Transverse colon (tissue), 4 donors: ENCODE results near the gene KLHL18. TPM values are rescaled to one million over a fixed set of nuclear protein-coding genes. Genes with fewer than 3 reads are reported as not detected.

ENCODE experiments used
- DNase-seq: peaks from one replicate; pipeline ENCODE4 v3.0.0-alpha.2; 2019
- H3K27ac ChIP-seq, 4 donors: fragments of 200-600 bp; sonication (generic); 2 replicates each; pipeline ENCODE4 v1.5.1; 2016 to 2018; ENCODE audit warnings: inconsistent platforms in 4 of 4
- H3K27me3 ChIP-seq: fragments of 200-600 bp; sonication (generic); 2 replicates; pipeline ENCODE4 v1.5.1; 2017; ENCODE audit warnings: inconsistent platforms
- H3K36me3 ChIP-seq, 4 donors: fragments of 200-600 bp; sonication (generic); 2 replicates each; pipeline ENCODE4 v1.5.1; 2017 to 2019; ENCODE audit warnings: inconsistent platforms in 4 of 4
- H3K4me1 ChIP-seq, 4 donors: fragments of 200-600 bp; sonication (generic); 2 replicates each; pipeline ENCODE4 v1.5.1; 2017 to 2020; ENCODE audit warnings: inconsistent platforms in 4 of 4
- H3K4me3 ChIP-seq, 4 donors: fragments of 200-600 bp; sonication (generic); 1 replicate in 1 of 4; 2 replicates in 3 of 4; pipeline versions ENCODE4 v1.5.1 to v1.6.1; 2017 to 2019; ENCODE audit warnings: inconsistent platforms in 4 of 4
- H3K9me3 ChIP-seq, 2 donors: fragments of 200-600 bp; sonication (generic); 2 replicates each; pipeline ENCODE4 v1.5.1; 2017 to 2019; ENCODE audit warnings: inconsistent platforms in 2 of 2
- CTCF ChIP-seq, 5 experiments: fragments of 200-600 bp in 3 of 5; fragments of 450-650 bp in 2 of 5; sonication (generic) in 3 of 5; IDR thresholded peaks; 1 replicate in 2 of 5; 2 replicates in 3 of 5; pipeline ENCODE4 v1.5.1; 2016 to 2017; ENCODE audit warnings: antibody characterized with exemption in 5 of 5, inconsistent platforms in 3 of 5, mild to moderate bottlenecking in 2 of 5, moderate library complexity in 1 of 5
- EP300 ChIP-seq: sonication (generic); formaldehyde crosslinking; IDR thresholded peaks from one replicate; pipeline ENCODE4 v1.6.1; 2017; ENCODE audit warnings: antibody characterized with exemption, low read depth
- POLR2A ChIP-seq: fragments of 450-650 bp; IDR thresholded peaks from one replicate; pipeline ENCODE4 v1.6.1; 2016; ENCODE audit warnings: antibody characterized with exemption, mild to moderate bottlenecking, moderate library complexity
- POLR2AphosphoS5 ChIP-seq, 3 donors: sonication (generic); formaldehyde crosslinking; IDR thresholded peaks; one replicate each; pipeline ENCODE4 v1.6.1; 2016; ENCODE audit warnings: antibody characterized with exemption in 3 of 3
- WGBS, 2 donors: methylation state at CpG; one replicate each; pipeline ENCODE4 v1.1.5; 2018; ENCODE audit warnings: low coverage in 1 of 2; 5-methylcytosine and 5-hydroxymethylcytosine counted together
- in situ Hi-C, 4 donors: fragments of 200-750 bp; cut with MboI; loops; one replicate each; pipeline versions ENCODE4 v1.15.0 to v1.15.1; 2017; ENCODE audit warnings: low sequenced_read_pairs in 3 of 4, low pct_ligation_motif_present in 1 of 4, low pct_unique_long_range_greater_than_20kb in 1 of 4
- intact Hi-C: fragments of 100-400 bp; cut with DNase I; formaldehyde crosslinking; loops from one replicate; pipeline ENCODE4 v1.15.1; 2023; ENCODE audit warnings: low total_unique reads
- total RNA-seq, 4 donors: library from RNA; depleted of rRNA; stranded (reverse); fragments of >200 nt; gene quantifications; one replicate each; pipeline ENCODE4 v1.1.0, GENCODE V29; 2016

KLHL18 gene
- total RNA-seq, 4 donors from 2014 or later, result 12.2 to 48.6 (median 14.5) TPM

- no peak overlapping the region for H3K4me3 ChIP-seq
- H3K36me3 ChIP-seq, result peaks cover 0 to 18% (median 2%) of the 10 kb centered on the region in 4 donors
- intact Hi-C loops, result no loop called here
- no peak overlapping the region for H3K27ac ChIP-seq
- H3K27me3 ChIP-seq, result no peaks in the 10 kb centered on the region
- TF ChIP-seq POLR2A, result no peak
- DNase-seq, result peak; percentile 18
- H3K4me1 ChIP-seq, result peaks cover 0 to 8% (median 0%) of the 10 kb centered on the region in 4 donors
- no peaks in the 10 kb centered on the region for H3K9me3 ChIP-seq
- 56% methylated on average over 4 of the region's 4 CpGs; no CpG with 5 or more reads in 1 of the 2 donors for WGBS, 2 donors
- in situ Hi-C loops, result loop anchor here in 2 of 4 donors (25.0 kb wide), 2 partner anchors 485 to 635 kb away; partner anchors contain the start of genes PRSS50 (in 2 of the 2), TMIE (in 2 of the 2) and MYL3 (in 1 of the 2)
These were observed 64.6 kb downstream of the KLHL18 start for GRCh38 chr3:47347217-47347801.

- H3K27ac ChIP-seq, result no peak overlapping the region
- TF ChIP-seq EP300 (no peak), POLR2AphosphoS5 (IDR thresholded peaks at IDR 0.05) (no peak), CTCF (IDR thresholded peaks at IDR 0.05) (no peak), POLR2A (no peak)
- H3K36me3 ChIP-seq, result peaks cover 0 to 16% (median 2%) of the 10 kb centered on the region in 4 donors
- WGBS, 2 donors, result 92 to 100% methylated on average over 4 to 5 of the region's 5 CpGs
- H3K4me1 ChIP-seq, result peaks cover 0 to 8% (median 0%) of the 10 kb centered on the region in 4 donors
- in situ Hi-C loops, result loop anchor here in 2 of 4 donors (25.0 kb wide), 2 partner anchors 486 to 636 kb away; partner anchors contain the start of genes PRSS50 (in 2 of the 2), TMIE (in 2 of the 2) and MYL3 (in 1 of the 2)
- no peak for DNase-seq
- no peaks in the 10 kb centered on the region for H3K27me3 ChIP-seq
- no peaks in the 10 kb centered on the region for H3K9me3 ChIP-seq
- H3K4me3 ChIP-seq, result no peak overlapping the region
- intact Hi-C loops, result no loop called here
These were observed 65.8 kb downstream of the KLHL18 start for GRCh38 chr3:47348411-47349154.

GRCh38 chr3:47355010-47355409 lies 72.3 kb downstream of the KLHL18 start:
- H3K4me3 ChIP-seq, result no peak overlapping the region
- no peaks in the 10 kb centered on the region for H3K36me3 ChIP-seq
- in situ Hi-C loops (loop anchor here in 1 of 4 donors (25.0 kb wide), 2 partner anchors 493 to 643 kb away; partner anchors contain the start of genes MYL3, PRSS50 and TMIE), intact Hi-C loops (no loop called here)
- no peak for DNase-seq
- H3K4me1 ChIP-seq, result no peaks in the 10 kb centered on the region
- peaks cover 0 to 15% of the 10 kb centered on the region in 2 donors for H3K9me3 ChIP-seq
- 98 to 100% methylated on average over 1 to 3 of the region's 3 CpGs for WGBS, 2 donors
- no peak overlapping the region for H3K27ac ChIP-seq
- H3K27me3 ChIP-seq, result no peaks in the 10 kb centered on the region
- no peak for TF ChIP-seq CTCF (IDR thresholded peaks at IDR 0.05)
- TF ChIP-seq EP300, result no peak
- no peak for TF ChIP-seq POLR2AphosphoS5 (IDR thresholded peaks at IDR 0.05)
- TF ChIP-seq POLR2A, result no peak

GRCh38 chr3:47356201-47356600 lies 73.5 kb downstream of the KLHL18 start:
- Histone ChIP-seq H3K36me3 (no peaks in the 10 kb centered on the region), H3K9me3 (peaks cover 0 to 16% of the 10 kb centered on the region in 2 donors), H3K4me1 (no peaks in the 10 kb centered on the region), H3K27me3 (no peaks in the 10 kb centered on the region), H3K4me3 (no peak overlapping the region), H3K27ac (no peak overlapping the region)
- DNase-seq, result no peak
- intact Hi-C loops, result no loop called here
- no peak for TF ChIP-seq POLR2A
- no peak for TF ChIP-seq POLR2AphosphoS5 (IDR thresholded peaks at IDR 0.05)
- TF ChIP-seq CTCF (IDR thresholded peaks at IDR 0.05), result no peak
- TF ChIP-seq EP300, result no peak
- in situ Hi-C loops, result loop anchor here in 1 of 4 donors (25.0 kb wide), 2 partner anchors 494 to 644 kb away; partner anchors contain the start of genes MYL3, PRSS50 and TMIE
- WGBS, 2 donors, result 96% methylated on average over 31 of the region's 31 CpGs; no CpG with 5 or more reads in 1 of the 2 donors
